NOMO-1 treated with dmso at 0.1 percent for 144 hours (cell line): ENCODE results near the gene STAU1.
"Not testable (repeated sequence)": the region's sequence is repeated elsewhere in the genome, so short reads cannot be mapped to it uniquely, and the experiment has no call there.

Source experiments
- DNase-seq: peaks from one replicate; lab custom pipeline; 2025; ENCODE audit not compliant: unreplicated experiment; lab: John Stamatoyannopoulos, UW

Gene STAU1, protein sequence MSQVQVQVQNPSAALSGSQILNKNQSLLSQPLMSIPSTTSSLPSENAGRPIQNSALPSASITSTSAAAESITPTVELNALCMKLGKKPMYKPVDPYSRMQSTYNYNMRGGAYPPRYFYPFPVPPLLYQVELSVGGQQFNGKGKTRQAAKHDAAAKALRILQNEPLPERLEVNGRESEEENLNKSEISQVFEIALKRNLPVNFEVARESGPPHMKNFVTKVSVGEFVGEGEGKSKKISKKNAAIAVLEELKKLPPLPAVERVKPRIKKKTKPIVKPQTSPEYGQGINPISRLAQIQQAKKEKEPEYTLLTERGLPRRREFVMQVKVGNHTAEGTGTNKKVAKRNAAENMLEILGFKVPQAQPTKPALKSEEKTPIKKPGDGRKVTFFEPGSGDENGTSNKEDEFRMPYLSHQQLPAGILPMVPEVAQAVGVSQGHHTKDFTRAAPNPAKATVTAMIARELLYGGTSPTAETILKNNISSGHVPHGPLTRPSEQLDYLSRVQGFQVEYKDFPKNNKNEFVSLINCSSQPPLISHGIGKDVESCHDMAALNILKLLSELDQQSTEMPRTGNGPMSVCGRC

GRCh38 chr20:49187851-49188641, at the start of gene STAU1:
STAU1 (minus strand) TSS chr20:49188334; CDS start chr20:49166201, 22,133 bp downstream.
- peak; percentile 91 for DNase-seq

- no peak for DNase-seq
Measured at GRCh38 chr20:49237531-49237930, 49.4 kb upstream of the STAU1 start.

- DNase-seq = no peak
Measured at GRCh38 chr20:49236301-49236700, 48.2 kb upstream of the STAU1 start.

DNA sequence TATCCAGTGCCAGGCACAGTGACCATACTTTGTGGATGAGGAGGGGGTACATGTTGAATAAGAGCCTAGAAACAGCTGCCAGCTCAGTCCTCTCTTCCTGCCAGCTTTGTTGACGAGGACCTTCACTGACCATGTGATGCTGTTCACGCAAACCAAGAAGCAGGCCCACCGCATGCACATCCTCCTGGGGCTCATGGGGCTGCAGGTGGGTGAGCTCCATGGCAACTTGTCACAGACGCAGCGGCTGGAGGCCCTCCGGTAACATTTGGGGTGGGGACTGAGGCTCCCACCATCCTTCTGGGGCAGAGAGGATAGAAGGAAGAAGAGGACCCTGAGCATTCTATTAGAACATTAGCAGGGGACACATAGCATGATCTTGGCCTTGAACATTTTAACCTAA, 46.7 kb upstream of the STAU1 start:
- DNase-seq = no peak

- DNase-seq = no peak
Measured at GRCh38 chr20:49233226-49233625, 45.1 kb upstream of the STAU1 start.

GRCh38 chr20:49231471-49231870, 43.3 kb upstream of the STAU1 start:
- no peak for DNase-seq

- peak; percentile 75 for DNase-seq
Measured at GRCh38 chr20:49230561-49231133, 42.5 kb upstream of the STAU1 start.

DNA sequence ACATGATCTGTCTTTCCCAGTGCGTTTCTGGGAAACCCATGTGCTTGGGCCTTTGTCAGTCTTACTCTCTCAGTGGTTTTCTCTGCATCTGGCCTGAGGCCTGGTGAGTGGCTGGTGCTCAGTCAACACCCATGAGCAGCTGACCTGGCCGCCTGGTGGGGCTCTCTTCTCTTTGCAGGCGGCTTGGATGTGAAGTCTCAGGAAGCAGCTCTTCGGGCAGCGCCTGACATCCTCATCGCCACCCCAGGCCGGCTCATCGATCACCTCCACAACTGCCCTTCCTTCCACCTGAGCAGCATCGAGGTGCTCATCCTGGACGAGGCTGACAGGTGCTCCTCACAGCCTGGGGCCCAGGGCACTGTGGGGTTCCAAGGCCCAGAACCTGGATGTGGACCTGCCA, 41.9 kb upstream of the STAU1 start:
- DNase-seq = no peak

- DNase-seq = no peak
Measured at GRCh38 chr20:49229381-49229780, 41.2 kb upstream of the STAU1 start.

GRCh38 chr20:49228676-49229075, 40.5 kb upstream of the STAU1 start:
- no peak for DNase-seq

DNA sequence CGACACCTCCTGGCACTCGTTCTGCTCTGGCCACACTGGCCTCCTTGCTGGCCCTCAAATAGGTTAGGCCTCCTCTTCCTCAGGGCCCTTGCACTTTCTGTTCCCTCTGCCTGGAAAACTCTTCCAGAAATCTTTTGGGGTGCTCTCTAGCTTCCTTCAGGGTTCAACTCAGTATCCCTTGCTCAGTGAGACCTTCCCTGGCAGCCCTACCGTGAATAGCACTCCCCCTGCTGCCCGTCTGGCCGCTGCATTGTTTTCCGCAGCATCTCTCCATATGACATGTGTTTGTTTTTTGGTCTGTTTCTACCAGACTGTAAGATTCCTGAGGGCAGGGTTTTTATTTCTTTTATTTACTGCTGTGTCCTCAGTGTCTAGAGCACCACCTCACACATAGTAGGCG, 37.8 kb upstream of the STAU1 start:
- no peak for DNase-seq

- no peak for DNase-seq
Measured at GRCh38 chr20:49219924-49220831, 32.0 kb upstream of the STAU1 start.

DNA sequence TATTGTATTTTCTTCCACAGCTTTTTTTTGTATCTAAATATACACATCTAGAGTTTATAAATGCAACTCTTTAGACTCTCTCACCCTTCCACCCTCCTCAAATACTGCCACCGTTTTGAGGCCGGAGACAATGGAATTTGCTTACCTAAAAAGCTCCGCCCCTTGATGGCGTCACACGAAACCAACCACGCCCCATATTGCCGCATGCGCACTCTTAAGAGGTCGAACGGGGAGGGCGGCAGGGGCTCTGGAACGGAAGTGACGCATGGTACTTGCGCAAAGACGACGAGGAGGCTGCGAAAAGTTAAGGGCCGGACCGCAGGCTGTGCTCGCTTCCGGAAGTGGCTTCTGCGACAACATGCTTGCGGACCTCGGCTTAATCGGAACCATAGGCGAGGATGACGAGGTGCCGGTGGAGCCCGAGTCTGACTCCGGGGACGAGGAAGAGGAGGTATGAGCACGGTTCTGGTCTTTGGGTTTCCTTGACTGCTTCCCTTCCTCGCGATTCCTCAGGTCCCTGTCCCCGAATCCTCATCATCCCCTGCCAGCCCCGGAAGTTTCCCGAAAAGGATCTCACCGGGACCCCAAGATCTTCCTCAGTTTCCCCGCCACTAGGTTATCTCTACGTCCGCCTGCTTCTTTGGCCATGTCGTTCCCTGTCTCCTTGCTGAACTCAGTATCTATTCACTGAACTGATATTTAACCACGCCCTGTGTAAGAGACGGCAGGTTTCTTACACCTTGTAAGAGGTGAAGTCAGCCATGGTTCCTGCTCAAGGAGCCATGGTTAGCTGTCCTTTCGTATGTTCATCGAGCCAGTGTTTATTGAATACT, 31.2 kb upstream of the STAU1 start, which contains the start of gene DDX27:
TSS of gene DDX27 (plus strand) at position 326 of the 833 bp plus-strand sequence. CDS start at position 359, 33 bp downstream.
- DNase-seq = peak; percentile 98

- DNase-seq = not testable (repeated sequence)
Measured at GRCh38 chr20:49218739-49219090, 30.6 kb upstream of the STAU1 start.

GRCh38 chr20:49216991-49217578, 29.0 kb upstream of the STAU1 start:
- DNase-seq = peak; percentile 53

- DNase-seq = no peak
Measured at GRCh38 chr20:49215232-49215631, 27.1 kb upstream of the STAU1 start.

DNA sequence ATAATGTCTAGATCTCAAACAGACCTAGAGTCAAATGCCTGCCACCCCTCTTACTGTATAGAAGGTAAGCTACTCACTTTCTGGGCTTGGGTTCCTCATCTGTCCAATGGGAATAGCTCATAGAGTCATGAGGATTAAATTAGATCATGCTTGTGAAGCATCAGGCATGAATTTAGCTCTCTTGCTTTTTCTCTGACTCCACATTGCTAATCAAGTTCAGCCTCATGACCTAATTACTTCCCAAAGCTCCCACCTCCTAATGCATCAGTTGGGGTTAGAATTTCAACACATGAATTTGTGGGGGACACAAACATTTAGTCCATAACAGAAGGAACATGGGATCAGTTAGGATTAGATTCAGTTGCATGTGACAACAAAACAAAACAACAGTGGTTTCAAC, 26.4 kb upstream of the STAU1 start:
- DNase-seq = no peak

DNA sequence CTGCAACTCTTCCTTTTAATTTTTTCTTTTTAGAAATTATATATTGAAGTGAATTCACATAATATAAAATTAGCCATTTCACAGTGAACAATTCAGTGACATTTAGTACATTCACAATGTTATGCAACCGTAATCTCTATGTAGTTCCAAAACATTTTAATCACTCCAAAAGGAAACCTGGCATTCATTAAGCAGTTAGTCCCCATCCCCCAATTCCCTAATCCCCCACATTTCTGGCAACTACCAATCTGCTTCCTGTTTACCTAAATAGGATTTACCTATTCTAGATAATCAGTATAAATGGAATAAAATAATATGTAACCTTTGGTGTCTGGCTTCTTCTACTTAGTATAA, 22.6 kb upstream of the STAU1 start:
- no peak for DNase-seq

DNA sequence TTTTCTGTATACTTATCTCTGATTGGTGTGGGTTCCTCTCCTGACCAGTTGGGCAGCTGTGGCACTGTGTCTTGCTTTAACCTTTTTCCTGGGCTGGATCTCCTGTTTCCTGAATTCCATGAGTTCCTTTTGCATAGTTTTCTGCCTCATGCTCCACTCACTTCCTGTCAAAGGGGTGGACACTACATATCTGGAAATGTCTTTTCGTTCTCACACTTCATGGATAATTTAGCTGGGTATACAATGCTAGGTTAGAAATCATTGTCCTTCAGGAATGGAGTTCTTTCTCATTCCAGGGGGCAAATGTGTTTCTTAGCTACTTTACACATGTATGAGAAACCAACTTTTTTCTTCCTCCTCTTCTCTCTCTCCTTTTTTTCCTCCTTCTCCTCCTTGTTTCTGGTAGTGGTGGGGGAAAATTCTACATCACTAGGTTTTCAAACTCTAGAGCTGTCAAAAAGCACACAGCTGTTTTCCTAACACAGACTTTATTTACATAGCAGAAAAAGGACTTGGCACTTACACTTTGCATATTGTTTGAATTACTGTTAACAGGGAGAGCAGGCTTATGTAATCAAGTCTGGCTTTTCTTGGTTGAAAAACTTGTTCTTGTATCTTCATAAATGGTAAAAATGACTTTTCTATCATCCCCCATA, 22.1 kb upstream of the STAU1 start:
- no peak for DNase-seq
